OCI-LY7 (cell line): ENCODE data around the gene TMEM244. TPM values are rescaled to one million over a fixed set of nuclear protein-coding genes. Genes with fewer than 3 reads are reported as not detected.

Source experiments
- BruUV-seq: library from RNA; stranded (reverse); fragments of 400-500 nt; replicated peaks from 2 replicates; lab custom pipeline; 2021; lab: Mats Ljungman, UMichigan
- CTCF ChIA-PET: fragments of 300-600 bp; sonication (Branson Sonifier 250); formaldehyde crosslinking; loops from one replicate; lab custom pipeline; 2022; ENCODE audit warnings: antibody characterized with exemption; ENCODE audit not compliant: unreplicated experiment; lab: Charles Lee
- POLR2A ChIA-PET: fragments of 300-600 bp; sonication (Branson Sonifier 250); formaldehyde crosslinking; loops from one replicate; lab custom pipeline; 2022; ENCODE audit warnings: antibody characterized with exemption; lab: Charles Lee
- DNase-seq: peaks from one replicate; pipeline ENCODE4 v3.0.0-alpha.2; 2015; ENCODE audit warnings: low spot score
- H2AFZ ChIP-seq: fragments of 200-600 bp; sonication (generic), shearing (Covaris generic); 2 replicates; pipeline ENCODE4 v1.6.1; 2014; ENCODE audit warnings: mild to moderate bottlenecking, antibody characterized with exemption, low read length, moderate library complexity
- H3K27ac ChIP-seq: fragments of 200-600 bp; sonication (generic); 2 replicates; pipeline ENCODE4 v1.5.1; 2014; ENCODE audit warnings: mixed run types, low read depth, mild to moderate bottlenecking, moderate library complexity, low read length, inconsistent platforms; ENCODE audit not compliant: poor library complexity, severe bottlenecking
- H3K36me3 ChIP-seq: fragments of 200-600 bp; sonication (generic); 2 replicates; pipeline ENCODE4 v1.6.1; 2014; ENCODE audit warnings: mild to moderate bottlenecking, antibody characterized with exemption, low read length, moderate library complexity, mixed read lengths; ENCODE audit not compliant: insufficient read depth
- H3K4me1 ChIP-seq: fragments of 200-600 bp; sonication (generic); 2 replicates; pipeline ENCODE4 v1.5.1; 2014; ENCODE audit warnings: mild to moderate bottlenecking, low read length; ENCODE audit not compliant: insufficient read depth, poor library complexity, severe bottlenecking
- H3K4me2 ChIP-seq: fragments of 200-600 bp; sonication (generic); 2 replicates; pipeline ENCODE4 v1.6.1; 2014; ENCODE audit warnings: mild to moderate bottlenecking, low read length
- H3K4me3 ChIP-seq: fragments of 200-600 bp; sonication (generic); 2 replicates; pipeline ENCODE4 v1.5.1; 2014; ENCODE audit warnings: mild to moderate bottlenecking, low read depth, low read length; ENCODE audit not compliant: poor library complexity, severe bottlenecking
- H3K79me2 ChIP-seq: fragments of 200-600 bp; sonication (generic); 2 replicates; pipeline ENCODE4 v1.6.1; 2016; ENCODE audit warnings: low read depth, mild to moderate bottlenecking, low read length, moderate library complexity, mixed read lengths; ENCODE audit not compliant: insufficient read depth
- H3K9me2 ChIP-seq: fragments of 200-600 bp; sonication (generic); 2 replicates; pipeline ENCODE4 v1.6.1; 2016; ENCODE audit warnings: mild to moderate bottlenecking, low read length, mixed read lengths; ENCODE audit not compliant: insufficient read depth
- H3K9me3 ChIP-seq: fragments of 200-600 bp; sonication (generic); 2 replicates; pipeline ENCODE4 v1.6.1; 2014; ENCODE audit warnings: mild to moderate bottlenecking, mixed run types, low read length, mixed read lengths
- H4K20me1 ChIP-seq: fragments of 200-600 bp; sonication (generic); 2 replicates; pipeline ENCODE4 v1.6.1; 2014; ENCODE audit warnings: mild to moderate bottlenecking, antibody characterized with exemption, low read length, moderate library complexity, mixed read lengths; ENCODE audit not compliant: insufficient read depth
- CTCF ChIP-seq: fragments of 200-600 bp; sonication (generic); conservative IDR thresholded peaks from 2 replicates; pipeline ENCODE4 v1.5.1; 2014; ENCODE audit warnings: mild to moderate bottlenecking, antibody characterized with exemption, low read length, moderate library complexity, mixed read lengths
- EZH2phosphoT487 ChIP-seq: fragments of 200-600 bp; sonication (generic); IDR thresholded peaks from 2 replicates; pipeline ENCODE4 v1.6.1; 2018; ENCODE audit warnings: low read depth, borderline replicate concordance, mild to moderate bottlenecking, mixed run types, antibody characterized with exemption, low read length, moderate library complexity, mixed read lengths
- intact Hi-C: fragments of 100-400 bp; cut with micrococcal nuclease; formaldehyde crosslinking; loops from one replicate; pipeline ENCODE4 v1.10.0; 2022; ENCODE audit not compliant: unreplicated experiment
- total RNA-seq, 2 experiments: library from RNA; depleted of rRNA in 1 of 2; stranded (reverse); fragments of >200 nt in 1 of 2; shearing (Covaris generic) in 1 of 2; gene quantifications; 2 replicates each; pipeline ENCODE4 v1.2.3, GENCODE V29; 2014 to 2022

TMEM244 gene
- total RNA-seq, 2 experiments from 2014 or later, result not detected

GRCh38 chr6:129908356-129908755 lies 47.2 kb upstream of the TMEM244 start:
- no peak overlapping the region for H3K27ac ChIP-seq
- no peak overlapping the region for H3K4me2 ChIP-seq
- no peaks in the 10 kb centered on the region for H3K9me3 ChIP-seq
- H3K4me3 ChIP-seq, result no peak overlapping the region
- BruUV-seq, result no TSS peak
- no peak for TF ChIP-seq EZH2phosphoT487
- no peak for TF ChIP-seq CTCF
- H3K79me2 ChIP-seq, result no peaks in the 10 kb centered on the region
- POLR2A ChIA-PET, result interaction anchor here (0.6 kb wide), 1 partner anchor 667 kb away, joined by 3 read pairs; no protein-coding TSS in a partner anchor
- no peak overlapping the region for H2AFZ ChIP-seq
- intact Hi-C loops, result no loop called here
- DNase-seq, result no peak
- no peaks in the 10 kb centered on the region for H3K4me1 ChIP-seq
- CTCF ChIA-PET, result no interaction called here
- H4K20me1 ChIP-seq, result no peaks in the 10 kb centered on the region
- H3K36me3 ChIP-seq, result no peaks in the 10 kb centered on the region
- no peaks in the 10 kb centered on the region for H3K9me2 ChIP-seq

GRCh38 chr6:129906515-129907077 lies 45.5 kb upstream of the TMEM244 start:
- BruUV-seq, result no TSS peak
- intact Hi-C loops, result no loop called here

More at GRCh38 chr6:129906515-129907077, 45.5 kb upstream of the TMEM244 start:
- Histone ChIP-seq H3K4me2 (no peak overlapping the region), H3K79me2 (no peaks in the 10 kb centered on the region), H3K36me3 (no peaks in the 10 kb centered on the region), H3K27ac (no peak overlapping the region), H3K4me1 (no peaks in the 10 kb centered on the region), H2AFZ (no peak overlapping the region), H3K9me2 (no peaks in the 10 kb centered on the region), H3K4me3 (no peak overlapping the region), H3K9me3 (no peaks in the 10 kb centered on the region), H4K20me1 (no peaks in the 10 kb centered on the region)
- TF ChIP-seq EZH2phosphoT487 (no peak), CTCF (no peak)
- no peak for DNase-seq
- ChIA-PET CTCF (no interaction called here), POLR2A (interaction anchor here (0.6 kb wide), 1 partner anchor 18 kb away, joined by 3 read pairs; no protein-coding TSS in a partner anchor)
